GM23338 (cell line): ENCODE data around the gene SFTA2. TPM values are rescaled to one million over a fixed set of nuclear protein-coding genes. Genes with fewer than 3 reads are reported as not detected.

ENCODE experiments used
- ATAC-seq: fragments of 200-7000 bp; cut with Tn5 transposase; 3 replicates; pipeline ENCODE4 v1.9.1; 2020
- DNase-seq: peaks from one replicate; pipeline ENCODE4 v3.0.0-alpha.2; 2015; ENCODE audit warnings: low spot score
- H2AFZ ChIP-seq: fragments of 200-600 bp; sonication (generic); 2 replicates; pipeline ENCODE4 v1.8.0; 2016; ENCODE audit warnings: antibody characterized with exemption, mild to moderate bottlenecking, moderate library complexity
- H3F3A ChIP-seq: fragments of 200-600 bp; sonication (generic); replicated peaks from 2 replicates; pipeline ENCODE4 v1.8.0; 2017; ENCODE audit warnings: antibody characterized with exemption, mixed run types, low read depth
- H3K27ac ChIP-seq: fragments of 200-600 bp; sonication (generic); 2 replicates; pipeline ENCODE4 v1.6.1; 2016; ENCODE audit warnings: low read depth
- H3K27me3 ChIP-seq: fragments of 200-600 bp; sonication (generic); 2 replicates; pipeline ENCODE4 v1.8.0; 2016; ENCODE audit warnings: mild to moderate bottlenecking, mixed run types, moderate library complexity; ENCODE audit not compliant: insufficient read depth
- H3K36me3 ChIP-seq: fragments of 200-600 bp; sonication (generic); 2 replicates; pipeline ENCODE4 v1.8.0; 2016; ENCODE audit warnings: mild to moderate bottlenecking; ENCODE audit not compliant: insufficient read depth
- H3K4me1 ChIP-seq: fragments of 200-600 bp; sonication (generic); 2 replicates; pipeline ENCODE4 v1.8.0; 2016; ENCODE audit warnings: mild to moderate bottlenecking, moderate library complexity; ENCODE audit not compliant: insufficient read depth
- H3K4me2 ChIP-seq: fragments of 200-600 bp; sonication (generic); 2 replicates; pipeline ENCODE4 v1.7.1; 2017; ENCODE audit warnings: mixed run types
- H3K4me3 ChIP-seq: fragments of 200-600 bp; sonication (generic); 2 replicates; pipeline ENCODE4 v1.6.1; 2016; ENCODE audit warnings: mixed run types
- H3K79me2 ChIP-seq: fragments of 200-600 bp; sonication (generic); replicated peaks from 2 replicates; pipeline ENCODE4 v1.8.0; 2017; ENCODE audit warnings: mild to moderate bottlenecking; ENCODE audit not compliant: insufficient read depth
- H3K9me2 ChIP-seq: fragments of 200-600 bp; sonication (generic); 2 replicates; pipeline ENCODE4 v1.8.0; 2017; ENCODE audit not compliant: insufficient read depth
- H4K20me1 ChIP-seq: fragments of 200-600 bp; sonication (generic); replicated peaks from 2 replicates; pipeline ENCODE4 v1.8.0; 2017; ENCODE audit warnings: mild to moderate bottlenecking; ENCODE audit not compliant: insufficient read depth
- H3K27ac Mint-ChIP-seq: 2 replicates; pipeline ENCODE4 v1.8.0; 2020; ENCODE audit warnings: inconsistent platforms, mild to moderate bottlenecking, moderate library complexity, mixed read lengths
- H3K27me3 Mint-ChIP-seq: 3 replicates; pipeline ENCODE4 v1.8.0; 2022; ENCODE audit warnings: low read depth, mild to moderate bottlenecking, moderate library complexity, mixed read lengths, inconsistent platforms; ENCODE audit not compliant: insufficient read depth, poor library complexity
- H3K36me3 Mint-ChIP-seq: 3 replicates; pipeline ENCODE4 v1.8.0; 2021; ENCODE audit warnings: low read depth, mild to moderate bottlenecking, inconsistent platforms, moderate library complexity, mixed read lengths
- H3K4me1 Mint-ChIP-seq: 3 replicates; pipeline ENCODE4 v1.8.0; 2020; ENCODE audit warnings: mild to moderate bottlenecking, inconsistent platforms, mixed read lengths
- H3K4me3 Mint-ChIP-seq: 3 replicates; pipeline ENCODE4 v1.8.0; 2021; ENCODE audit warnings: moderate library complexity, mild to moderate bottlenecking, inconsistent platforms, mixed read lengths
- H3K9me3 Mint-ChIP-seq: 3 replicates; pipeline ENCODE4 v1.8.0; 2020; ENCODE audit warnings: moderate library complexity, mild to moderate bottlenecking, inconsistent platforms, mixed read lengths
- EZH2 ChIP-seq: fragments of 200-600 bp; sonication (generic); IDR thresholded peaks from one replicate; pipeline ENCODE4 v1.8.0; 2017; ENCODE audit warnings: antibody characterized with exemption, mild to moderate bottlenecking, low read depth; ENCODE audit not compliant: unreplicated experiment
- EZH2phosphoT487 ChIP-seq: fragments of 200-600 bp; sonication (generic); IDR thresholded peaks from one replicate; pipeline ENCODE4 v1.8.1; 2018; ENCODE audit warnings: antibody characterized with exemption; ENCODE audit not compliant: unreplicated experiment
- POLR2AphosphoS5 ChIP-seq: IDR thresholded peaks from 2 replicates; pipeline ENCODE4 v1.6.1; 2016; ENCODE audit warnings: antibody characterized with exemption, low read depth
- ZNF114 ChIP-seq: fragments of 250-450 bp; sonication (Bioruptor Pico); IDR thresholded peaks from 2 replicates; pipeline ENCODE4 v1.5.0; 2020; ENCODE audit warnings: mild to moderate bottlenecking, moderate library complexity
- polyA plus RNA-seq: library from polyadenylated mRNA; unstranded; fragments of >200 nt; fragmentation: Nextera tagmentation; extraction: Ambion mirVana; gene quantifications from 2 replicates; pipeline ENCODE4 v1.2.1, GENCODE V29; 2016
- total RNA-seq: library from RNA; depleted of rRNA; stranded (reverse); fragments of >200 nt; shearing (Covaris generic); gene quantifications from 2 replicates; pipeline ENCODE4 v1.2.3, GENCODE V29; 2014
- TF ChIP-seq, protein P1 (sequence below): IDR thresholded peaks from 2 replicates; pipeline ENCODE4 v1.6.1; 2016; ENCODE audit warnings: antibody characterized with exemption
- TF ChIP-seq, protein P2 (sequence below): fragments of 250-450 bp; sonication (Bioruptor Pico); IDR thresholded peaks from 2 replicates; pipeline ENCODE4 v1.5.0; 2020; ENCODE audit warnings: mild to moderate bottlenecking, moderate library complexity
- TF ChIP-seq, protein P3 (sequence below), 2 experiments: fragments of 200-600 bp in 1 of 2; sonication (generic) in 1 of 2; conservative IDR thresholded peaks; 2 replicates each; pipeline versions ENCODE4 v1.5.1 to v1.6.1; 2016 to 2017; ENCODE audit warnings: antibody characterized with exemption in 2 of 2, low read depth in 2 of 2, mild to moderate bottlenecking in 2 of 2, moderate library complexity in 1 of 2
- TF ChIP-seq, protein P4 (sequence below): IDR thresholded peaks from one replicate; pipeline ENCODE4 v1.6.1; 2018; ENCODE audit warnings: antibody characterized with exemption; ENCODE audit not compliant: unreplicated experiment

Gene SFTA2
- total and polyA plus RNA-seq, 2 experiments from 2014 or later = not detected

DNA sequence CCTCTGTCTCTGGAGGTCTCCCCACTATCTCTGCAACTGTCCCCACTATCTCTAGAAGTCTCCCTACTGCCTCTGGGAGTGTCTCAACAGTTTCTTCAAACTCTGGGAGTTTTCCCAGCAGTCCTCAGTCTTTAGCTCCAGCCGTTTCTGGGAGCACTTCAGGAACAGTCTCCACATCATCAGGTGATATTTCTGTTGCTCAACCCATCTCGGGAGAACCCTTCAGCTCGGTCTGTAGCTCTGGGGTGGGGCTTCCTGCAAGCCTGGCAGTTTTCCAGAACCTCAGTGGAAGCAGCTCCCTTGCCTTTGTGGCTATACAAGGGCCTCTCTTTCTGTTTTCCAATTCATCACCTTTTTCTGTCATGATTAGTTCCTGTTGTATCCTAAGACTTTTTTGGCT is 3.0 kb upstream of the SFTA2 start:
- Mint-ChIP-seq H3K27me3 (peaks cover 6% of the 10 kb centered on the region), H3K9me3 (no peaks in the 10 kb centered on the region), H3K36me3 (no peaks in the 10 kb centered on the region; the same call in 2 of the 3 replicates), H3K27ac (no peak overlapping the region), H3K4me1 (peaks cover 22% of the 10 kb centered on the region), H3K4me3 (no peak overlapping the region)
- Histone ChIP-seq H3K4me2 (no peak overlapping the region), H3K27ac (no peak overlapping the region), H3K36me3 (no peaks in the 10 kb centered on the region), H3K4me1 (peaks cover 6% of the 10 kb centered on the region; the same call in 1 of the 2 replicates), H3K9me2 (no peaks in the 10 kb centered on the region), H4K20me1 (no peaks in the 10 kb centered on the region), H2AFZ (no peak overlapping the region), H3K79me2 (no peaks in the 10 kb centered on the region), H3F3A (no peaks in the 10 kb centered on the region), H3K4me3 (no peak overlapping the region), H3K27me3 (no peaks in the 10 kb centered on the region)
- no peak for ATAC-seq
- TF ChIP-seq ZNF114 (CRISPR knock-in tag) (no peak), EZH2 (no peak), EZH2phosphoT487 (no peak)
- TF ChIP-seq, protein P1, sequence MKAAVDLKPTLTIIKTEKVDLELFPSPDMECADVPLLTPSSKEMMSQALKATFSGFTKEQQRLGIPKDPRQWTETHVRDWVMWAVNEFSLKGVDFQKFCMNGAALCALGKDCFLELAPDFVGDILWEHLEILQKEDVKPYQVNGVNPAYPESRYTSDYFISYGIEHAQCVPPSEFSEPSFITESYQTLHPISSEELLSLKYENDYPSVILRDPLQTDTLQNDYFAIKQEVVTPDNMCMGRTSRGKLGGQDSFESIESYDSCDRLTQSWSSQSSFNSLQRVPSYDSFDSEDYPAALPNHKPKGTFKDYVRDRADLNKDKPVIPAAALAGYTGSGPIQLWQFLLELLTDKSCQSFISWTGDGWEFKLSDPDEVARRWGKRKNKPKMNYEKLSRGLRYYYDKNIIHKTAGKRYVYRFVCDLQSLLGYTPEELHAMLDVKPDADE = no peak
- no peak for DNase-seq

DNA sequence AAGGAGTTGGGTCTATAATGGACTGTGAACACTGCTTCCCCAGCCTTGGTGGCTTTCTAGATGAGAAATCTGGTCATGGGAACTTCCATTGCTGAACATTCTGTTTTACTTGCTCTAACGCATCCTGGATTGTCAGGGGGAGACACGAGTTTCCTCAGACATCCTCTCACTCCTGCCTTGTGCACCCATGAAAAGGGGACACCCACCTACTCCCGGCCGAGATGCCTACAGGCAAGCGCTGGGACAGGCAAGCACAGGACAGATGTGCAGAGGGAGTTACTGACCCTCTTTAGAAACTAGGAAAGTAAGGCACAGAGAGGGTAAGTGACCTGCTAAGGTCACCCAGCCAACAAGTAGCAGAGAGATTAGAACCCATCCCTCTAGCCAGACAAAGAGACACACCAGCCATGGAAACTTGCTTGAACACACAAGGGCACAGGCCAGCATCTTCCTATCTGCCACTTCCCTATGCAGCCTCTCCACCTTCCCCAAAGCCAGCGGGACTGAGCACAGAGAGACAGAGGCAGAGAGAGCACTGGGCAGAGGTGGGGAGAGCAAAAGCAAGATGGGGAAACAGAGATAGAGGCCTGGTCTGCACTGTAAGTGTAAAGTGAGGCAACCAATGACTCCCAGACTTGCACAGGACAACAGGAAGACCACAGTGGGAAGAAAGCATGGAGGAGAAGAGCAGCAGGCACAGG is 845 bp upstream of the SFTA2 start:
- no peak overlapping the region for H3K27ac Mint-ChIP-seq
- H3K4me3 Mint-ChIP-seq = no peak overlapping the region
- Histone ChIP-seq H3K4me1 (peaks cover 3% of the 10 kb centered on the region; the same call in 1 of the 2 replicates), H3K4me3 (no peak overlapping the region), H3K79me2 (no peaks in the 10 kb centered on the region), H3F3A (no peaks in the 10 kb centered on the region), H2AFZ (no peak overlapping the region), H4K20me1 (no peaks in the 10 kb centered on the region), H3K4me2 (no peak overlapping the region), H3K27me3 (no peaks in the 10 kb centered on the region), H3K27ac (no peak overlapping the region), H3K36me3 (no peaks in the 10 kb centered on the region), H3K9me2 (no peaks in the 10 kb centered on the region)
- peaks cover 14% of the 10 kb centered on the region for H3K9me3 Mint-ChIP-seq
- peaks cover 16% of the 10 kb centered on the region for H3K36me3 Mint-ChIP-seq
- DNase-seq (no peak), ATAC-seq (no peak)
- H3K27me3 Mint-ChIP-seq = peaks cover 7% of the 10 kb centered on the region
- peaks cover 16% of the 10 kb centered on the region for H3K4me1 Mint-ChIP-seq
- TF ChIP-seq, protein P2, sequence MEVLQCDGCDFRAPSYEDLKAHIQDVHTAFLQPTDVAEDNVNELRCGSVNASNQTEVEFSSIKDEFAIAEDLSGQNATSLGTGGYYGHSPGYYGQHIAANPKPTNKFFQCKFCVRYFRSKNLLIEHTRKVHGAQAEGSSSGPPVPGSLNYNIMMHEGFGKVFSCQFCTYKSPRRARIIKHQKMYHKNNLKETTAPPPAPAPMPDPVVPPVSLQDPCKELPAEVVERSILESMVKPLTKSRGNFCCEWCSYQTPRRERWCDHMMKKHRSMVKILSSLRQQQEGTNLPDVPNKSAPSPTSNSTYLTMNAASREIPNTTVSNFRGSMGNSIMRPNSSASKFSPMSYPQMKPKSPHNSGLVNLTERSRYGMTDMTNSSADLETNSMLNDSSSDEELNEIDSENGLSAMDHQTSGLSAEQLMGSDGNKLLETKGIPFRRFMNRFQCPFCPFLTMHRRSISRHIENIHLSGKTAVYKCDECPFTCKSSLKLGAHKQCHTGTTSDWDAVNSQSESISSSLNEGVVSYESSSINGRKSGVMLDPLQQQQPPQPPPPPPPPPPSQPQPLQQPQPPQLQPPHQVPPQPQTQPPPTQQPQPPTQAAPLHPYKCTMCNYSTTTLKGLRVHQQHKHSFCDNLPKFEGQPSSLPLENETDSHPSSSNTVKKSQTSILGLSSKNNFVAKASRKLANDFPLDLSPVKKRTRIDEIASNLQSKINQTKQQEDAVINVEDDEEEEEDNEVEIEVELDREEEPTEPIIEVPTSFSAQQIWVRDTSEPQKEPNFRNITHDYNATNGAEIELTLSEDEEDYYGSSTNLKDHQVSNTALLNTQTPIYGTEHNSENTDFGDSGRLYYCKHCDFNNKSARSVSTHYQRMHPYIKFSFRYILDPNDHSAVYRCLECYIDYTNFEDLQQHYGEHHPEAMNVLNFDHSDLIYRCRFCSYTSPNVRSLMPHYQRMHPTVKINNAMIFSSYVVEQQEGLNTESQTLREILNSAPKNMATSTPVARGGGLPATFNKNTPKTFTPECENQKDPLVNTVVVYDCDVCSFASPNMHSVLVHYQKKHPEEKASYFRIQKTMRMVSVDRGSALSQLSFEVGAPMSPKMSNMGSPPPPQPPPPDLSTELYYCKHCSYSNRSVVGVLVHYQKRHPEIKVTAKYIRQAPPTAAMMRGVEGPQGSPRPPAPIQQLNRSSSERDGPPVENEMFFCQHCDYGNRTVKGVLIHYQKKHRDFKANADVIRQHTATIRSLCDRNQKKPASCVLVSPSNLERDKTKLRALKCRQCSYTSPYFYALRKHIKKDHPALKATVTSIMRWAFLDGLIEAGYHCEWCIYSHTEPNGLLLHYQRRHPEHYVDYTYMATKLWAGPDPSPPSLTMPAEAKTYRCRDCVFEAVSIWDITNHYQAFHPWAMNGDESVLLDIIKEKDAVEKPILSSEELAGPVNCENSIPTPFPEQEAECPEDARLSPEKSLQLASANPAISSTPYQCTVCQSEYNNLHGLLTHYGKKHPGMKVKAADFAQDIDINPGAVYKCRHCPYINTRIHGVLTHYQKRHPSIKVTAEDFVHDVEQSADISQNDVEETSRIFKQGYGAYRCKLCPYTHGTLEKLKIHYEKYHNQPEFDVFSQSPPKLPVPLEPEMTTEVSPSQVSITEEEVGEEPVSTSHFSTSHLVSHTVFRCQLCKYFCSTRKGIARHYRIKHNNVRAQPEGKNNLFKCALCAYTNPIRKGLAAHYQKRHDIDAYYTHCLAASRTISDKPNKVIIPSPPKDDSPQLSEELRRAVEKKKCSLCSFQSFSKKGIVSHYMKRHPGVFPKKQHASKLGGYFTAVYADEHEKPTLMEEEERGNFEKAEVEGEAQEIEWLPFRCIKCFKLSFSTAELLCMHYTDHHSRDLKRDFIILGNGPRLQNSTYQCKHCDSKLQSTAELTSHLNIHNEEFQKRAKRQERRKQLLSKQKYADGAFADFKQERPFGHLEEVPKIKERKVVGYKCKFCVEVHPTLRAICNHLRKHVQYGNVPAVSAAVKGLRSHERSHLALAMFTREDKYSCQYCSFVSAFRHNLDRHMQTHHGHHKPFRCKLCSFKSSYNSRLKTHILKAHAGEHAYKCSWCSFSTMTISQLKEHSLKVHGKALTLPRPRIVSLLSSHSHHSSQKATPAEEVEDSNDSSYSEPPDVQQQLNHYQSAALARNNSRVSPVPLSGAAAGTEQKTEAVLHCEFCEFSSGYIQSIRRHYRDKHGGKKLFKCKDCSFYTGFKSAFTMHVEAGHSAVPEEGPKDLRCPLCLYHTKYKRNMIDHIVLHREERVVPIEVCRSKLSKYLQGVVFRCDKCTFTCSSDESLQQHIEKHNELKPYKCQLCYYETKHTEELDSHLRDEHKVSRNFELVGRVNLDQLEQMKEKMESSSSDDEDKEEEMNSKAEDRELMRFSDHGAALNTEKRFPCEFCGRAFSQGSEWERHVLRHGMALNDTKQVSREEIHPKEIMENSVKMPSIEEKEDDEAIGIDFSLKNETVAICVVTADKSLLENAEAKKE (CRISPR knock-in tag) = no peak
- TF ChIP-seq EZH2 (no peak), POLR2AphosphoS5 (no peak)
- TF ChIP-seq, protein P3, sequence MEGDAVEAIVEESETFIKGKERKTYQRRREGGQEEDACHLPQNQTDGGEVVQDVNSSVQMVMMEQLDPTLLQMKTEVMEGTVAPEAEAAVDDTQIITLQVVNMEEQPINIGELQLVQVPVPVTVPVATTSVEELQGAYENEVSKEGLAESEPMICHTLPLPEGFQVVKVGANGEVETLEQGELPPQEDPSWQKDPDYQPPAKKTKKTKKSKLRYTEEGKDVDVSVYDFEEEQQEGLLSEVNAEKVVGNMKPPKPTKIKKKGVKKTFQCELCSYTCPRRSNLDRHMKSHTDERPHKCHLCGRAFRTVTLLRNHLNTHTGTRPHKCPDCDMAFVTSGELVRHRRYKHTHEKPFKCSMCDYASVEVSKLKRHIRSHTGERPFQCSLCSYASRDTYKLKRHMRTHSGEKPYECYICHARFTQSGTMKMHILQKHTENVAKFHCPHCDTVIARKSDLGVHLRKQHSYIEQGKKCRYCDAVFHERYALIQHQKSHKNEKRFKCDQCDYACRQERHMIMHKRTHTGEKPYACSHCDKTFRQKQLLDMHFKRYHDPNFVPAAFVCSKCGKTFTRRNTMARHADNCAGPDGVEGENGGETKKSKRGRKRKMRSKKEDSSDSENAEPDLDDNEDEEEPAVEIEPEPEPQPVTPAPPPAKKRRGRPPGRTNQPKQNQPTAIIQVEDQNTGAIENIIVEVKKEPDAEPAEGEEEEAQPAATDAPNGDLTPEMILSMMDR (conservative IDR thresholded peaks at IDR 0.05; ENCODE audit: low read depth in 2 of 2) = no peak
- TF ChIP-seq, protein P4, sequence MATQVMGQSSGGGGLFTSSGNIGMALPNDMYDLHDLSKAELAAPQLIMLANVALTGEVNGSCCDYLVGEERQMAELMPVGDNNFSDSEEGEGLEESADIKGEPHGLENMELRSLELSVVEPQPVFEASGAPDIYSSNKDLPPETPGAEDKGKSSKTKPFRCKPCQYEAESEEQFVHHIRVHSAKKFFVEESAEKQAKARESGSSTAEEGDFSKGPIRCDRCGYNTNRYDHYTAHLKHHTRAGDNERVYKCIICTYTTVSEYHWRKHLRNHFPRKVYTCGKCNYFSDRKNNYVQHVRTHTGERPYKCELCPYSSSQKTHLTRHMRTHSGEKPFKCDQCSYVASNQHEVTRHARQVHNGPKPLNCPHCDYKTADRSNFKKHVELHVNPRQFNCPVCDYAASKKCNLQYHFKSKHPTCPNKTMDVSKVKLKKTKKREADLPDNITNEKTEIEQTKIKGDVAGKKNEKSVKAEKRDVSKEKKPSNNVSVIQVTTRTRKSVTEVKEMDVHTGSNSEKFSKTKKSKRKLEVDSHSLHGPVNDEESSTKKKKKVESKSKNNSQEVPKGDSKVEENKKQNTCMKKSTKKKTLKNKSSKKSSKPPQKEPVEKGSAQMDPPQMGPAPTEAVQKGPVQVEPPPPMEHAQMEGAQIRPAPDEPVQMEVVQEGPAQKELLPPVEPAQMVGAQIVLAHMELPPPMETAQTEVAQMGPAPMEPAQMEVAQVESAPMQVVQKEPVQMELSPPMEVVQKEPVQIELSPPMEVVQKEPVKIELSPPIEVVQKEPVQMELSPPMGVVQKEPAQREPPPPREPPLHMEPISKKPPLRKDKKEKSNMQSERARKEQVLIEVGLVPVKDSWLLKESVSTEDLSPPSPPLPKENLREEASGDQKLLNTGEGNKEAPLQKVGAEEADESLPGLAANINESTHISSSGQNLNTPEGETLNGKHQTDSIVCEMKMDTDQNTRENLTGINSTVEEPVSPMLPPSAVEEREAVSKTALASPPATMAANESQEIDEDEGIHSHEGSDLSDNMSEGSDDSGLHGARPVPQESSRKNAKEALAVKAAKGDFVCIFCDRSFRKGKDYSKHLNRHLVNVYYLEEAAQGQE = no peak
